GM12864 (cell line): ENCODE measurements around the gene PRXL2A.

Experiments used
- DNase-seq: peaks from one replicate; pipeline ENCODE4 v3.0.0-alpha.2; 2011; ENCODE audit warnings: low read depth
- H3K4me3 ChIP-seq: 2 replicates; pipeline ENCODE4 v1.5.1; 2011; ENCODE audit warnings: mild to moderate bottlenecking, low read depth, low read length, control low read depth
- CTCF ChIP-seq: IDR thresholded peaks from 2 replicates; pipeline ENCODE4 v1.5.1; 2011; ENCODE audit warnings: low read depth, mild to moderate bottlenecking, moderate library complexity, low read length, control low read depth, inconsistent platforms; ENCODE audit errors: missing control alignments

The PRXL2A gene

GRCh38 chr10:80466724-80467326 lies 58.5 kb downstream of the PRXL2A start:
- H3K4me3 ChIP-seq, result no peak overlapping the region
- no peak for DNase-seq
- no peak for TF ChIP-seq CTCF

- TF ChIP-seq CTCF, result no peak
- DNase-seq, result no peak
- no peak overlapping the region for H3K4me3 ChIP-seq
These were observed 59.7 kb downstream of the PRXL2A start for GRCh38 chr10:80468002-80468401.

GRCh38 chr10:80468806-80469421 lies 60.6 kb downstream of the PRXL2A start:
- no peak for TF ChIP-seq CTCF
- H3K4me3 ChIP-seq, result no peak overlapping the region
- DNase-seq, result no peak

- H3K4me3 ChIP-seq, result no peak overlapping the region
- no peak for TF ChIP-seq CTCF
- DNase-seq, result no peak
These were observed 61.9 kb downstream of the PRXL2A start for GRCh38 chr10:80470266-80470665.

GRCh38 chr10:80471001-80471400 lies 62.6 kb downstream of the PRXL2A start:
- no peak for DNase-seq
- no peak for TF ChIP-seq CTCF
- no peak overlapping the region for H3K4me3 ChIP-seq

- no peak overlapping the region; the same call in 1 of the 2 replicates for H3K4me3 ChIP-seq
- no peak for TF ChIP-seq CTCF
- no peak for DNase-seq
These were observed 63.4 kb downstream of the PRXL2A start for GRCh38 chr10:80471715-80472233.
